LHCN-M2 (cell line): ENCODE data around the gene POLD2. TPM values are rescaled to one million over a fixed set of nuclear protein-coding genes. Genes with fewer than 3 reads are reported as not detected.

Source experiments
- DNase-seq: peaks from one replicate; pipeline ENCODE4 v3.0.0-alpha.2; 2012; ENCODE audit warnings: low read depth
- total RNA-seq: library from RNA; depleted of rRNA; stranded (reverse); fragments of >200 nt; gene quantifications from 2 replicates; pipeline ENCODE4 v1.2.3, GENCODE V29; 2014

The POLD2 gene
- total RNA-seq, 1 experiment from 2014 or later = 193 TPM

GRCh38 chr7:44082541-44083207, 40.7 kb downstream of the POLD2 start:
- DNase-seq = peak; percentile 100

DNA sequence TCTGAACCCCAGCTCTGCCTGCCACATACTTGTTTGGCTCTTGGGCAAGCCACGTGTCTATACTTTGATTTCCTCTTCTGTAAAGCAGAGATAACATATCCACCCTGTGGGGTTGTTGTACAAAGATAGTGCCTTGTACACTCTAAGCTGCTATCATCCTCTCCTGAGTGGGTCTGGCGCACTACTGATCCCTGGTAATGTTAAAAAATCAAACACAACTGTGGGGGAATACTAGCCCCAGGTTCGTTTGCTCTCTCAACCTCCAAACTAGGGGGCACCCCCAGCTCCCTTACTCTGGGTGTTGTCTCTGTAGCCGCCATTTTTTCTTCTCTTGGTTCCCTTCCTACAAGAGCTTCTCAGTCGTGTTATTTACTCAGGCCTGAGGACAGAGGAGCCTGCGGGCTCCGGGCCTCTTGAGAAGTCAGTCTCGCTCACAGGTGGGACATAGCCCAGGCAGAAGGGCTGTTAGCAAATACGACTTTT, 42.0 kb downstream of the POLD2 start:
- no peak for DNase-seq

- DNase-seq = no peak
These were observed 42.6 kb downstream of the POLD2 start for GRCh38 chr7:44080686-44081265.

DNA sequence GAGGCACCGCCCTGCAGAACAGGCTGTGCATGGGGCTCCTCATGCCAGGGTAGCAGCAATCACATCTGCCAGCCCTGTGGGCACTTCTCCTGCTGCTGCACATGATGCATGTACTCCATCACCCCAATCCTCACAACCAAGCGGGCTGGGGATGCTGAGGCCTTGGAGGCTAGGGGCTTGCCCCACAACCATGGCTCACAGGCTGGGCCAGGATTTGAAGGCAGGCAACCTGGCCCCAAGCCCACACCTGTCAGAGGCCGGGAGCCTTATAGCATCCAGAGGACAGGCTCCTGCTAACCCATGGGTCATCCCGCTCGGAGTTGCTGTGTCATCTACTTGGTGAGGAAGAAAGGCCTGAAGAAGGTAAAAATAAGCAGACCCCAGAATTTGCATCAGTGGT, 43.2 kb downstream of the POLD2 start:
- DNase-seq = no peak

DNA sequence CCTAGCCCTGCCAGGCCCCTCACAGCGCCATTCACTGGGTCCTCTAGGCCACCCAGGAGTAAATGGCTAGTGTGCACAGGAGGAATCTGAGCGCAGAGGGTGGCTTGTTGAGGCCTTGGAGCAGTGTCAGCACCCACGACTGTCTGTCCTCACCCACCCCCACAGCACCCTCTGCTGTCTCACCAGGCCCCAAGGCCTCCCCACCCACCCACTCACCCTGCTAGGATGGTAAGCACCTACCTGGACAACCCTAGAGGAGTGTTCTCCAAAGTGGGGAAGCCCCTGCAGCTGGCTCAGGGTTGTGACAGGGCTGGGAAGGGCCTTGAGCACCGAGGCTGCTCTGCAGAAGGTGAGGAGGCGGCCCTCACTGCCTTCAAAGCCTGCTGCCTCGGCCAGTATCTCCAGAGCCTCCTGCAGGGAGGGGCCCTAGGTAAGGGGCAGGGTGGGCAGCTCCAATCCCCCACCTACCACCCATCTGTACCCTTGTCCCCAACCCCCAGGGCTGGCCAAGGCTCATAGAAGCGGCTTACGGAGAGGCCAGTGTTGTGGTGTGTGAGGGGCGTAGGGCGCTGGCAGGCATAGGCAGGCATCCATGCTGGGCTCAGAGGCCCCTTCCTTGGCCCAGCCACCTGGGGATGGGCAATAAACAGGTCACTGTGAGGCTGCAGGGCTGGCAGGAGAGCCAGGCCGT, 43.9 kb downstream of the POLD2 start:
- no peak for DNase-seq

DNA sequence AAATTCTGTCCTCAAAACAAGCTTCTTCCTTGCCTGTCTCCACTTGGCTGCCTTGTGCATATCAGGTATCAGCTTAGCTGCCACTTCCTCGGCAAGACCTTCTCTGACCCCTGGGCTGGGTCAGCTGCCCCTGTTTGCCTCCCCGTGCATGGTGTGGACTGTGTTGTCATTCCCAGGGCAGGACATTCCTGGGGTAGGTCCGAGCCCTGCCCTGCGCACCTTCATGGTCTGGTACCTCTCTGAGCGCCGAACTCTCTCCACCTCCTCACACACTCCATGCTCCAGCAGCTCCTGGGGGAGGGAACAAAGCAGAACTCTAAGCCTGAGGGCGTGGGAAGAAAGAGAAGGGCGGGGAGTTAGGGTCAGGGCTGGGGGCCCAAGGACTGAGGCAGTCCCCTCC, 44.8 kb downstream of the POLD2 start:
- no peak for DNase-seq

DNA sequence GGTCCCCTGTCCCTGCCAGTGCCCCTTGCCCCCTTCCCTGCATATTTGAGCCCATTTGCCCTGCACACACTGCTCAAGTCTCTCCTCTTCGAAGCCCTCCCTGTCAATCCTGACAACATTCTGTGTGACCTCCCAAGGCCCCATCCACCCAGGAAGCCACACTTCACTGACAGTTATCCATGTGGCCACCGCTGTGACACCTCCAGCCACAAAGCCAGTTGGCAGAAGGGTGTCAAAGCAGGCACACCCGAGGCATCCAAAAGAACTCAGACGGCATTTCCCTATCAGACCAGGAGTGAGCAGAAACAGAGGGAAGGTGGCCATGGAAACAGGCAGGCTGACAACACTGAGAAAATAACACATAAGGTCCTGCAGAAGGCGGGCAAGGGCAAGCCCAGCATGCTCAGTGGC, 45.7 kb downstream of the POLD2 start:
- DNase-seq = no peak

GRCh38 chr7:44077061-44077460, 46.3 kb downstream of the POLD2 start:
- DNase-seq = no peak

- DNase-seq = no peak
These were observed 47.0 kb downstream of the POLD2 start for GRCh38 chr7:44076101-44076895.

GRCh38 chr7:44075296-44076075, 47.9 kb downstream of the POLD2 start:
- no peak for DNase-seq

DNA sequence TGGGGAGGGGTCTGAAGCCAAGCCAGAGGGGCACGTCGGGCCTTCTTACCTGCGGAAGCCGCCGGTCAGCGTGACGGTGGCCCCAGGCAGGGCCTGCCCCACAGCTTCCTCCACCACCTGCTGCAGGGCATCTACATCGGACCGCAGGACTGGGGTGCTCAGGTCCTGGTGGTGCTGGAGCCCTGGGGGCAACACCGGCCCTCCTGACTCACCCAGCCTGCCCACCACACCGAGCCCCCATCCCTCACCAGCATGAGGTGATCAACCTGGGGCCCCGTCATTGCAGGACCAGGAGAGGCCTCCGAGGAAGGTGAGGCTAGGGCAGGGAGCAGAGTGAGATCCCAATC, 49.0 kb downstream of the POLD2 start:
- DNase-seq = no peak

DNA sequence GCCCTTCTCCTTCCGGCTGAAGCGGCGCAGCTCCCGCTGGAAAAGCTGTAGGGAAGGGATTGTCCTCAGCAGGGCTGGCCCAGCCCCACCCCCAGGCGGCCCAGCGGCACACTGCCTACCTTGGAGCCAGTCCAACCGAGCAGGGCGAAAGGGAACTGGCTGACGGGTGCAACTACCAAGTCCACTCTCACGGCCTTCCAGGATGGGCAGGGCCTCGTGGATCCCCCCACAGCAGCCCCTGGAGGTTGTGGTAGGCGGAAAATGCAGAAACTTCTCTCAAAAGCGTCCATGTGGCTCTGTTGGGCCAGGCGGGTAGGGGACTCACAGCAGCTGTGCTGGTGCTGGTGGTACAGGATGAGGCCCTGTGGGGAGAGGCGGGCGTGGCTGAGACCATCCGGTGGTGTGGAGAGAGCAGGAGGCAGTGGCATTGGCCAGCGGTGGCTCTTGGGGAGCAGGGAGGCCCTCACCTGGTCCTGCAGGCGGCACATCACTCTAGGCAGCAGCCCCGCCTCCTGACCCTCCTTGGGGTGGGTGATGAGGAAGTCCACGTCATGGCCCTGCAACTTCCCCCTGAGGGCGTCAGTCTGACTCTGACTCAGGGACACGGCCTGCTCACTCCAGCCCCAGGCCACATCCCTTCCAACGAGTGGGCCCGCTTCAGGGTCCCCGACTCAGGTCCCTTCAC, 49.5 kb downstream of the POLD2 start:
- peak; percentile 62 for DNase-seq

- DNase-seq = peak; percentile 89
These were observed 50.8 kb downstream of the POLD2 start for GRCh38 chr7:44072364-44073231.

DNA sequence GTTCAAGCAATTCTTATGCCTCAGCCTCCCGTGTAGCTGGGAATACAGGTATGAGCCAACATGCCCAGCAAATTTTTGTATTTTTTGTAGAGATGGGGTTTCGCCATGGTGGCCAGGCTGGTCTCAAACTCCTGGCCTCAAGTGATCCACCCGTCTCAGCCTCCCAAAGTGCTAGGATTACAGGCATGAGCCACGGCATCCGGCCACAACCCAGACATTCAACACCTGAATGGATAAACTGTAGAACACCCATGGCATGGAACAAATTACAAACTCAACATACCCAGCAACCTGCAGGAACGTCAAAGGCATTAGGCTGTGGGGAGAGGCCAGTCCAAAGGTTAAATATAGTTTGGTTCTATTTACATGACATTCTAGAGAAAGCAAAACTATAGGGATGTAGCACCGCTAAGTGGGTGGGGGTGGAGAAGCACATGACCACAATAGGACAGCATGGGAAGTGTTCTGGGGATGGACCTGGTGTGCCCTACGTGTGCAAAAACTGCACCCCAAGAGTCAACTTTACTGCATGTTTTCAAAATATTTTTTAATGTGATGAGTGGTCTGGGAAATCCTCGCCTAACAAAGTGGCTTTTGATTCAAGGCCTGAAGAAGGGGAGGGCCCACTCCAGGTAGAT, 51.5 kb downstream of the POLD2 start:
- DNase-seq = no peak

GRCh38 chr7:44068054-44068453, 55.3 kb downstream of the POLD2 start:
- DNase-seq = no peak

GRCh38 chr7:44067064-44067951, 56.0 kb downstream of the POLD2 start:
- DNase-seq = no peak

DNA sequence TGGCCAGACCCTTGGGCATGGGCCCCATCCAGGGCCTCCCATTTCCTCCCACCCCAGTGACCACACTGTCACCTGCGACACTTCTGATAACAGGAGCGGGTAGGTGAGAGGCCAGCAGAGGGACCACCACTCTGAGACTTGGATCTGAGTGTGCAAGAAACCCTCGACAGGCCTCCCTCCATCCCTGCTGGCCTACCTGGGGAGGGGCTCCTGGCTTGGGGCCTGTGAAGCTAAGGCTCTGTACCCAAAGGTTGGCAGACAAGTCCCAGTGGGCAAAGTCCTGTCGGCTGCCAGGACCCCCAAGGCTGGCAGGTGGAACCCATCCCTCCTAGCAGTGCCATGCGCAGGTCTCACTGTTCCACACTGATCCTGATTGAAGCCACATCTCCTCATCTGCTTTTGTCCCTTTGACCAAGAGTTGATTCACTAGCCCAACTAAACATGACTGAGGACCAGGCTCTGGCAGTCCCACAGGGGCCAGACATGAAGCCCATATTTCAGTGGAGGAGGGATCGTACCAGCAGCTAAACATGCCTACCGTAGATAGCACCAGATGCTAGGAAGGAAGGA, 56.8 kb downstream of the POLD2 start:
- no peak for DNase-seq

- no peak for DNase-seq
These were observed 57.3 kb downstream of the POLD2 start for GRCh38 chr7:44066111-44066460.
